HG03135 (cell line): ENCODE results near the gene KLHL33.

Source experiments
- ATAC-seq: cut with Tn5 transposase; IDR thresholded peaks from one replicate; pipeline ENCODE4 v1.9.1; 2021; ENCODE audit warnings: mild to moderate bottlenecking, moderate library complexity; ENCODE audit not compliant: unreplicated experiment

KLHL33 gene

GRCh38 chr14:20417250-20418186 is 18.4 kb downstream of the KLHL33 start:
- ATAC-seq, result no peak

GRCh38 chr14:20416223-20416622 is 19.7 kb downstream of the KLHL33 start:
- no peak for ATAC-seq

GRCh38 chr14:20415782-20416206 is 20.2 kb downstream of the KLHL33 start:
- ATAC-seq, result no peak

- peak; percentile 37 for ATAC-seq
Observed at GRCh38 chr14:20413744-20414082, 22.3 kb downstream of the KLHL33 start.

GRCh38 chr14:20412876-20413743 is 22.9 kb downstream of the KLHL33 start, which contains the start of gene TEP1:
Gene TEP1, minus strand, starts transcription at chr14:20413501. Its CDS starts 5,062 bp downstream, at chr14:20408439.
- peak; percentile 62 for ATAC-seq

- ATAC-seq, result peak; percentile 66
Observed at GRCh38 chr14:20412411-20412810, 23.6 kb downstream of the KLHL33 start.

- ATAC-seq, result no peak
Observed at GRCh38 chr14:20409226-20409625, 26.7 kb downstream of the KLHL33 start.

- ATAC-seq, result no peak
Observed at GRCh38 chr14:20403521-20403920, 32.4 kb downstream of the KLHL33 start.

GRCh38 chr14:20400965-20401593 is 34.9 kb downstream of the KLHL33 start:
- ATAC-seq, result no peak

GRCh38 chr14:20400589-20400964 is 35.4 kb downstream of the KLHL33 start:
- ATAC-seq, result no peak

- ATAC-seq, result no peak
Observed at GRCh38 chr14:20397511-20397910, 38.5 kb downstream of the KLHL33 start.

- ATAC-seq, result no peak
Observed at GRCh38 chr14:20391505-20391904, 44.5 kb downstream of the KLHL33 start.

GRCh38 chr14:20388159-20388558 is 47.8 kb downstream of the KLHL33 start:
- no peak for ATAC-seq

GRCh38 chr14:20387576-20387975 is 48.4 kb downstream of the KLHL33 start:
- ATAC-seq, result no peak

- ATAC-seq, result no peak
Observed at GRCh38 chr14:20386276-20386855, 49.6 kb downstream of the KLHL33 start.

GRCh38 chr14:20384886-20385285 is 51.1 kb downstream of the KLHL33 start:
- no peak for ATAC-seq

GRCh38 chr14:20384321-20384720 is 51.6 kb downstream of the KLHL33 start:
- ATAC-seq, result no peak

- ATAC-seq, result no peak
Observed at GRCh38 chr14:20383636-20384035, 52.3 kb downstream of the KLHL33 start.

GRCh38 chr14:20383032-20383431 is 52.9 kb downstream of the KLHL33 start:
- no peak for ATAC-seq

GRCh38 chr14:20382526-20382925 is 53.4 kb downstream of the KLHL33 start:
- ATAC-seq, result no peak

GRCh38 chr14:20381341-20381740 is 54.6 kb downstream of the KLHL33 start:
- no peak for ATAC-seq
